Measurements from ENCODE around the gene VSNL1. TPM values are rescaled to one million over a fixed set of nuclear protein-coding genes. Genes with fewer than 3 reads are reported as not detected.

Gene VSNL1
- total RNA-seq, 1 experiment from 2014 or later: 0.66 TPM

DNA sequence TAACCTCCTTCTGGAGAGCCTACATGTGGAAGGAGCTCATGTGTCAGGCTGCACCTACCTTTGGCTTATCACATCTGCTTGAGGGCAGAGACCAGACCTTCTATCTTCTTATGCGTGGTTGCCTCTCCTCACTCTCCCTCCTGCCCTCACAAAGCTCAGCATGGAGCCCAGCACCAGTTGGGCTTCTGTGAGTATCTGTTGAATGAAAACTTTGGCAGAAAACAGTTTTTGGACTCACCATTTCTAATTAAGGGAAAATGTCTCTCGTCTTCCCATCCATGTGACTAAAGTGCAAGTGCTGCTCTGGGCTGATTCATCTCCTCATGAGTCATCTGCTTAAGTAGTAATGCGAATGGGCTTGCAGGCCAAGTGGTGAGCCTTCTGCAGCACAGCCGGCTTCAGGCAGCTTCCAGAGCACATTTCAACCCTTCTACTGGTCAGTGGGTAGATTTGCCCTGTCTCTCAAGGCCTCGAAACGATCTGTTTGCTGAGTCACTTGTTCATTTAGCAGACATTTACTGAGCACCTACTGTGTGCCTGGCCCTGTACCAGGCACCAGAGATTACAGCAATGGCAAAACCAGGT lies 102.6 kb downstream of the VSNL1 start:
- H3K9me3 ChIP-seq: no peaks in the 10 kb centered on the region
- DNase-seq: peak; percentile 92
- no peaks in the 10 kb centered on the region for H3K36me3 ChIP-seq
- H3K27me3 ChIP-seq: no peaks in the 10 kb centered on the region
- no peak overlapping the region for H3K4me3 ChIP-seq

DNA sequence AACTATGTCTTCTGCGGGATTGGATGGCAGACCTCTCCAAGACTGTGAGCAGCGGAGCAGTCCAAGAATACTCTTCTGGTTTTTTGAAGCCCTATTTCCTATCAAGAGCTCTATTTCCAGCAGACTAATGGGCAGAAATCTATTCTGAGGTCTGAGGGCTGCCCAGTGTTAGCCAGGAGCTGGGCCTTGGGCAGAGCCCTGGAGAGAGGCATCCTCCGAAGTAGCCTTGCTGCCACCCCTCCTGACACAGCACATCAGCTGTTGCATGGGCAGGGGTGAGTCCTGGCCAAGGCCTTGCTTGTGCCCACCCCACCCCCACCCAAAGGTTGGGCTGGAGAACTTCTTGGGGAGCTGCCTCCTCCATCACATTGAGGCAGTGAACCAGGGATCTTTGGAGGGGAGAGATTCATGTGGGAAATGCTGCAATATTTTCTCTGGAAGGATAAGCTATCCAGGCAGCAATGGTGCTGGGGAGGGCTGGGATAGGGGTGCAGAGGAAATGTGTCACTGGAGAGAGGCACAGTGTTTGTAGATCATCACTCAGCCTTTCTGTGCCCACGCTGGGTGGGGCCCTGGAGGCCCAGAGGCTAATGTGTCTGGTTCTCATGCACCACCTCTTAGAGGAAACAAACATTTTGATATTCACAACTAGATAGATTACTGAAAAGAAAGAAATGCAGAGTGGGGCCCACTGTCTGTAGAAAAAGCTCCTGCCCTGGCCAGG lies 104.7 kb downstream of the VSNL1 start:
- DNase-seq: peak; percentile 63
- H3K4me3 ChIP-seq: no peak overlapping the region
- no peaks in the 10 kb centered on the region for H3K27me3 ChIP-seq
- no peaks in the 10 kb centered on the region for H3K36me3 ChIP-seq
- no peaks in the 10 kb centered on the region for H3K9me3 ChIP-seq

DNA sequence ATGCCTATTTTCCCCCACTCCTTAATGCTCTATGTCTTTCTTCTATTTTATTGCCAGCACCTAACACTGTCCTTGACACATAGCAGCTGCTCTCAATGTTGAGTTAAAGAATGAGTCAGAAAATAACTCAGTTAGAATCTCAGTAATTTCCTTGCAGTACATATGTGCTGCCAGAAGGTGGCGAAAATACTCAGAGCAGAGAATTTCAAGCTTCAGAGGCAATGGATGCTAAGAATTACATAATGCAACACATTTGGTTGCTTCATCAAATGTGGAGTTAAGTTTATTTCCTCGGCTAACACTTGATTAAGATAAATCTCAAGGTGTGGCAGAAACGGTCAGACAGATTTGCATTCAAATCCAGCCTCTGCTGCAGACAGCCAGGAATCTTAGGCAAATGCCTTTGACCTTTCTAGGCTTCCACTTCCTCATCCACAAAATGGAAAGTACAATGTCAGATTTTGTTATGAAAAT lies 105.6 kb downstream of the VSNL1 start:
- DNase-seq: peak; percentile 43
- H3K36me3 ChIP-seq: no peaks in the 10 kb centered on the region
- no peaks in the 10 kb centered on the region for H3K9me3 ChIP-seq
- no peak overlapping the region for H3K4me3 ChIP-seq
- H3K27me3 ChIP-seq: no peaks in the 10 kb centered on the region

DNA sequence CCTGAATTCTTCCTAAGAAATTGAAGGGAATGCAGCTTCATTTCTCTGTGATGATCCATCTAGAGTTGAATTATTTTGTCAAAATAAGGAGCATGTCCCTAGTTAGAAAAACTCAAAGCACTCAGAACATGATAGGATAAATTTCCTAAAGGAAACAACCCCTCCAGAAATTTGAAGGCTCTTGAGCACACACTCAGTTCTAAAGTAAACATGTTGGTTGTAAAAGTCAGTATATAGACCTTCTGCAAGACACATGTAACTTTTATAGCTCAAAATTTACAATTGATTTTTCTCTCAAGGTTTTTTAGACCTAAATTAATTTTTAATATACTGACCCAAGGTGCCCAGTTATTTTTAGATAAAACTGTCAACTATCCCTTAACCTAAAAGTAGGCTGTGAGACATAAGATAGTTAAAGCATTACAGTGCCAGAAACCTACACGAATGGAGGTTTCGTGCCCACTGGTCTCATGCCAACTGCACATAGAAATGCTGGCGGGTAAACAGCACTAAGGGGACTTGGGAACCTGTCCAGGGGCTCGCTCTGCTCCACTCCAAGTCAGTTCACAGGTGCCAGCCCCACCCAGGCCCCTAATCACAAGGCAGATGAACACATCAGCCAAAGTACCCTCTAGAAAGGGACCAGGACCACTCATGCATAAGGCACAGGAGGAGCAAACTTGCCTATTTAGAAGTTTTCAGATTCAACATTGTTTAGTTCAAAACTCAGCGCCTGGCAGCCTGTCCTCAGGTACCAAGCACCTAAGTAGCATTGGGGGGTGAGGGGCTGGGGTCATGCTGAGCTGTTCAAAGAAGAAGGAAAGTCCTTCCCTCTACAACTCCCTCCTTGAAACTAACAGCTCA lies 106.6 kb downstream of the VSNL1 start:
- no peaks in the 10 kb centered on the region for H3K9me3 ChIP-seq
- H3K4me3 ChIP-seq: no peak overlapping the region
- H3K36me3 ChIP-seq: no peaks in the 10 kb centered on the region
- no peak for DNase-seq
- H3K27me3 ChIP-seq: no peaks in the 10 kb centered on the region

DNA sequence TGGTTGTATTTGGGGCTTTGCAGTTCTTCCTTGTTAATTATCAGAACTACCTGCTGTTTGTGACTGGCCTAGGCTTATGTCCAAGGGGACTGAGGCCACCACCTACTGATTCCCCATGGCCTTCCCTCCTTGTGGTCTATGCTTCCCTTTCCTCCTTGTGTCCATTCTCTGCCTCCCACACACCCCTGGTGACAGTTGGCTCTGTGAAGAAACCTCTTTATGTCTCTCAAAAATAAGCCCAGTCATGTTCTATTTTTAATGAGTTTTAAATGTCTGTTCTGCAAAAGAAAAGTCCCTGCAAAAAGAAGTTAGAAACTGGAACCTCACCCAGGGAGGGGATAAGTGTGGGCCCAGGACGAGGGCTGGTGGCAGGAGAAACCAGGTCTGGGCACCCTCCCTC lies 108.1 kb downstream of the VSNL1 start:
- H3K36me3 ChIP-seq: no peaks in the 10 kb centered on the region
- no peak overlapping the region for H3K4me3 ChIP-seq
- no peaks in the 10 kb centered on the region for H3K9me3 ChIP-seq
- no peak for DNase-seq
- H3K27me3 ChIP-seq: no peaks in the 10 kb centered on the region

DNA sequence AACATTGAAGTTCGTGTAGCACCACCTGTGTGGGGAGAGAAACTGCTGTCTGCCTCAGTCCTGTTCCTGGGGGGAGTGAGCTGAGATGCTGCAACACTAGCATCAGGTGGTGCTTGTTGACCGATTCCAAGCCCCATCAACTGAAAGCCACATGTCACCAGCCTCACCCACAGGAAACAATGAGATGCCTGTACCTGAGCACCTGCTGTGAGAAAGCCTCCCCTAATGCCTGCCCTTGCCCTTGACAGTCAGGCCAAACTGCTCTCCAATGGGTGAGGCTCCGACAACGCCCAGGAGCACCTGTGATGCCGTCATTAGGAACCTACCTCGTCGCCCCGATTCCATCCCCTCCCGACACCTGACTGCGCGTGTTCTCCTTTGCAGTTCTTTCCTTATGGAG lies 108.5 kb downstream of the VSNL1 start:
- no peaks in the 10 kb centered on the region for H3K9me3 ChIP-seq
- no peaks in the 10 kb centered on the region for H3K27me3 ChIP-seq
- no peaks in the 10 kb centered on the region for H3K36me3 ChIP-seq

DNA sequence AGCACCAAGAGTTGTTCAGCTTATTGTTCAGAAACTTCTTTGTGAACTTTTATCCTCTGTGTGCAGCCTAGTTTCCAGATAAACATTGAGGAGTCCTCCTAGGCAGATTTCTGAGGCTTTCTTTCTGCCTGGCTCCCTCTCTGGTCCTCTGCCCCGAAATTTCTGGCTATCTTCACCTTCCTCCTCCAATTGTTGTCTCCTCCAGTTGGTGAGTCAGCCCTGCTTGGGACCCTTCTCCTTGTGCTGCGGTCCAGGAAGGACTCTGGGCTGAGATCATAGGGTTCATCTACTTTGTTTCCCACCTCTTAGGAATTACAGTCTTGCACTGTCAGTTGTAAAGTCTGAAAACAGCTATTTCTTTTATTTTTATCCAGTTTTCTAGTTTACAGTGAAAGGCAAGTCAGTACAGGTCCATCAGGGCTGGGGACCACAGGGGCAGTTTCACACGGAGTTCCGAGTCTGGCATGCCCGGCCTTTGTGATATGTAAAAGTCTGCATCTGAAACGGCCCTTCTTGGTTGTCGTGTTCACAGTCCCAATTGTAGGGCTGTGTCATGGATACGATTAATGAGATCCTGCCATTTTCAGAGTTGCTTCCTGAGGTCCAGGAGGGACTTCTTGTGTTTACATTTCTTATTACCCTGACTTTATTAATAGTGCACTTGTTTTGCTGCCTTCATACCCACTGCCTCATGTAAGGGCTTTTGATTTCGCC lies 112.3 kb downstream of the VSNL1 start:
- Histone ChIP-seq H3K4me3 (no peak overlapping the region), H3K36me3 (peaks cover 4% of the 10 kb centered on the region; the same call in 1 of the 2 replicates)
- DNase-seq: no peak

More for the DNA sequence above, 108.5 kb downstream of the VSNL1 start:
- DNase-seq: no peak
- no peak overlapping the region for H3K4me3 ChIP-seq

DNA sequence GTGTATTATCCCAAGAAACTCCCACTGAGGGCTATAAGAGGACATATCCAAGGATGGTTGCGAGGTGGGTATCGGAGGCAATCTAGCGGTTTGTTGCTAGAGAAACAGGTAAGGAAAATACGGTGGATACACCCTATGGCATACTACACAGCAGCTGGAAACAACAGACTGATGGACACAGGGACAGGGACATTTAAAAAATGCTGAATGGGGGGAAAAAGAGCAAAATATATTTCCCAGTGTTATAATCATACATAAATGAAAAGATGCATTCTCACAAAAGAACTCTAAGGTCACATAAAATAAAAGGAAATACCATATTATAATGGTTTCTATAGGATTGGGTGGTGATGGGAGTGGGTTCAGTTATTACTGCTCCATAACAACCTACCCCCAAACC lies 117.3 kb downstream of the VSNL1 start:
- H3K9me3 ChIP-seq: 0 out of 2 replicates have a peak, but pooled peaks cover 2% of the 10 kb centered on the region
- H3K27me3 ChIP-seq: no peaks in the 10 kb centered on the region
- H3K4me3 ChIP-seq: no peak overlapping the region
- H3K36me3 ChIP-seq: peaks cover 14% of the 10 kb centered on the region
- DNase-seq: no peak

More for the DNA sequence above, 112.3 kb downstream of the VSNL1 start:
- no peaks in the 10 kb centered on the region for H3K27me3 ChIP-seq
- 0 out of 2 replicates have a peak, but pooled peaks cover 2% of the 10 kb centered on the region for H3K9me3 ChIP-seq

DNA sequence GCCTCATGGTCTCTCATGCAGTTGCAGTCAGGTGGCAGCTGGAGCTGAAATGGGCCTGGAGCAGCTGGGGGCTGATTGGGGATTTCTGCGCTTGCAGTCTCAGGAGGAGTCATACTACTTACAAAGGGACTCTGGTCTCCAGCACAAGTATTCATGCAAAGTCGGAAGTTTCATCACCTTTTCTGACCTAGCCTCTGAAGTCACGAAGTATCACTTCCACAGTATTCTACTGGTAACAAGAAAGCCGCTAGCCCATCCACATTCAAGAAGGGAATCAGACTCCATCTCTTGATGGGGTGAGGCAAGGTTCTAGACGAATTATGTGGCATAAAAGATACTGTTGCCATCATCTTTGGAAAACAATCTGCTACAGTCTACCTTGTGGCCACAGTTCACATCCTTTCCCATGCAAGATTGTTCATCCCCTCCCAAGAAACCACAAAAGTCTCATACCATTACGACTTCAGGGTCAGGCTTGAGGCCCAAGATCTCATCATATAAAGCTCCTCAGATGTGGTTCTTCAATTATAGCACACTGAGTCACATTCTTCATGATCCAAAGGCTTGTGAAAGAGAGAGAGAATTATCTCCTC lies 117.9 kb downstream of the VSNL1 start:
- H3K27me3 ChIP-seq: no peaks in the 10 kb centered on the region
- no peak for DNase-seq
- peaks cover 14% of the 10 kb centered on the region for H3K36me3 ChIP-seq
- H3K4me3 ChIP-seq: no peak overlapping the region
- 0 out of 2 replicates have a peak, but pooled peaks cover 2% of the 10 kb centered on the region for H3K9me3 ChIP-seq

DNA sequence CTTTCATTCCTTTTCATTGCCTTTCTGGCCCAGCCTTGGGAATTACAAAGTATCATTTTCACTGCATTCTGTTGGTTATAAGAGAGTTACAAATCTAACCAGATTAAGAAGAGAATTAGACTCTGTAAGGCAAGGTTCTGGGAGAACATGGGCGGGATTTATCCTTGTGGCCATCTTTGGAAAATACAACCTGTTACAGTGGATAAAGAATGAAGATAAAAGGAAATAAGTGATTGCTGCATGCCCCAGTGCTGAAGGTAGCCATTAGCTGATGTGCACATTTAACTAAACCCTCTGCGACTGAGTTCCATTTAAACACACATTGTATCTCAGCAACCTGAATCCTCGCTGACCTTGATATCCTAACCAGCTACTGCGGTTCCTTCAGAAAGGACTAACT lies 119.7 kb downstream of the VSNL1 start:
- no peak overlapping the region for H3K4me3 ChIP-seq
- peaks cover 23% of the 10 kb centered on the region for H3K36me3 ChIP-seq
- no peaks in the 10 kb centered on the region for H3K27me3 ChIP-seq
- no peak for DNase-seq
- H3K9me3 ChIP-seq: 0 out of 2 replicates have a peak, but pooled peaks cover 2% of the 10 kb centered on the region

DNA sequence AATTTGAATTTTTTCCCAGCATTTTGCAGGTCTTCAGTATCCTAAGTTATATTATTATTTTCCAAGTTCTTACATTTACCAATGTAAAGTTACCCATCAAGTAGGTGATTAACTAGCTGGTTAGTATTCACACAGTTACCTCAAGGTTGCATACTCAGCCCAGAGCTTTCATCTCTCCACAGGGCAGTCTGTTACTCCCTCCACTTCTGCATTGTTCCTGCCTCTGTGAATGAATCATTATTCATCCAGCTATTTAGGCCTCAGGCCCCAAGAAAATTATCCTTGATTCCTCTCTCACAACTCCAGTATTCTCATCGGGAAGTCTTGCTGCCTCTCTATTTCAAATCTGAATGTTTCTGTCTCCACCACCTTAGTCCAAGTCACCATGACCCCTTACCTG lies 121.0 kb downstream of the VSNL1 start:
- no peak for DNase-seq
- H3K4me3 ChIP-seq: no peak overlapping the region
- peaks cover 31% of the 10 kb centered on the region for H3K36me3 ChIP-seq
- H3K9me3 ChIP-seq: no peaks in the 10 kb centered on the region
- no peaks in the 10 kb centered on the region for H3K27me3 ChIP-seq

DNA sequence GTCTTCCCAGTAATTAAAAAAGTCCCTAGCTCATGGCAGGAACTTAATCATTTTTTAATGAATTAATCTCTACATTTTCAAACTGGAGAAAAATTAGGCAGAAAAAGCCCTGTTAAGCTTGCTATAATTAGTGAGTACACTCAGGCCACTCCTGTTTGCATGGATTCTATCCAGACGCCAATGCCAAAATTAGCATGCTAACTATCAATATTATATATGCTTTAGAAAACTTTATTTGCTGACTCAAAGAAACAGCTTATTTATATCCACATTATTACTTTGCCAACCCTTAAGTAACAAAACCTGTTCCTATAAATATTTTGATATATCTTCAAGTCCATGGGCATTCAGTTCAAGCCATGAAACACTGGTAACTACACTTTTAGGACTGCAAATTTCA lies 122.2 kb downstream of the VSNL1 start:
- Histone ChIP-seq H3K36me3 (peaks cover 34% of the 10 kb centered on the region), H3K9me3 (no peaks in the 10 kb centered on the region), H3K27me3 (no peaks in the 10 kb centered on the region), H3K4me3 (no peak overlapping the region)
- no peak for DNase-seq

DNA sequence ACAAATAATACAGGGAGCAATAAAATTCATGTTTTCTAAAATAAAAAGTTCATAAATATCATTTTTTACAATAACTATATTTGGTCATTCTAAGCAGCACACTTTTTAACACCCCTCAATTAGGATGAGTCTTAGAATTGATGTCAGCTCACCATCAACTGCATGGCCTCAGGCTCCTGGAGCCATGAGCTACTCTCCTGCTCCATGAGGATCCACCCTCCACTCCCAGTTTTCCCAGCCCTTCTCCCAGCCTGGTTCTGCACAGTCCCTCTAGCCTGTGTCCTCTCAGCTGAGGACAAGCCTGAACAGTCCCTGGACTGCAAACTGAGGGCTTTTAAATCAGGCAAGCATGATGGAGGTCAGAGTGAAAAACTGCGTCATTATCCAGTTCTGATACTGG lies 124.0 kb downstream of the VSNL1 start:
- no peak overlapping the region for H3K4me3 ChIP-seq
- no peaks in the 10 kb centered on the region for H3K9me3 ChIP-seq
- DNase-seq: no peak
- peaks cover 34% of the 10 kb centered on the region for H3K36me3 ChIP-seq
- no peaks in the 10 kb centered on the region for H3K27me3 ChIP-seq

DNA sequence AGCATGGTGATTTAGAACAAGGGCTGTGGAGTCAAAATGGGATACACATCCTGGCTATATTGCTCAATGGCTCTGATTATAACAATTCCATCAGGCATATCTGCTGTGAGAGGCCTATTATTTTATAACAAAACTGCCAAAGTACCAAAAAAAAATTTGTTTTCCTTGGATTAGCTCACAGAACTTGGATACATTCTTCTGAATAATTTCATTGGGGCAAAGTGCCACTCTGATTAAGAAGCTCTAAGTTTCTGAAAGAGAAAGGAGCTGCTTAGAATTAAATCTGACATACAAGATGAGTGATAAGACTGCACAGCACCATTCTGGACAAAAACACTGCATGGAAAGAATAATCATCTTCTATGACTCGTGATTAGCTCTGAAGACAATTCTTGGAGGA lies 127.4 kb downstream of the VSNL1 start:
- no peak for DNase-seq

DNA sequence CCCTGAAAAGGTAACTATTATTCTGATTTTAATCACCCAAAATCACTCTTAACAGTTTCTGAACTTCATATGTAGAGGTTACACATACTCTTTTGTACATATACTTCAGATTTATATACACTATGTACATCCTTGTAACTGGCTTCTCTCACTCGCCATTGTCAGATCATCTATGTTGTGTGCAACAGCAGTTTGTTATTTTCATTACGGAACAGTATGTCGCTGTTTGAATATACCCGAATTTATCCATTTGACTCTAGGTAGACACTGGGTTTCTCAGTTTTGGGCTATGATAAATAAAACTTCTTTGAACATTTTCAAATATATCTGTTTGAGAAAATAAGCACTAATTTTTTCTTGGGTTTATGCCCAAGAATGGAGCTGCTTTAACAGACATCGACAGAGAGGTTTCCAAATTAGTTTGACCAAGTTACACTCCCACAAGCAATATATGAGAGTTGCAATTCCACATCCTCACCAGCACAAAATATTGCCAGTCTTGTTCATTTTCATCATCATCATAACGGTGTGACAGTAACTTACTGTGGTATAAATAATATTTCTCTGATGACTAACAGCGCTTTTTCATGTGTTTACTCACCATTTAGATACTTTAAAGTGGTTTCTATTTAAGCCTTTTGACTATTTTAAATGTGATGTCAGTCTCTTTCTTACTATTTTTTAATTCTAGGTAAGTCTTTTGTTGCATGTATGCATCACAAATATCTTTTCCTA lies 132.3 kb downstream of the VSNL1 start:
- no peak for DNase-seq

More for the DNA sequence above, 127.4 kb downstream of the VSNL1 start:
- Histone ChIP-seq H3K27me3 (no peaks in the 10 kb centered on the region), H3K4me3 (no peak overlapping the region), H3K9me3 (no peaks in the 10 kb centered on the region), H3K36me3 (peaks cover 25% of the 10 kb centered on the region)

DNA sequence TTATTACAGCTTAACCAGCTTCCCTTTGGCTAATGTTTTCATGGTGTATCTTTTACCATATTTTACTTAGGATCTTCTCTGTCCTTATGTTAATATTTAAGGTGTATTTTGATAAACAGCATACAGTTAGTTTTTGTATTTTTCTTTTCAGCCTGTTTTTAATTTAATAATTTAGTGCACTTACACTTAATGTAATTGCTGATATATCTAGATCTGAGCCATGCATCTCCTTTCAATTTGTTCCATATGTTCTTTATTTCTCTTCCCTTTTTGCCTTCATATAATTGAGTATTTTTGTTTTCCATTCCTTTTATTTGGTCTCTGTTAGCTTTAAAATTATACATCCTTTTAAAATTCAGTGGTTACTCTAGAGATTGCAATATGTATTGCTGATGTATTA lies 134.3 kb downstream of the VSNL1 start:
- no peaks in the 10 kb centered on the region for H3K9me3 ChIP-seq
- H3K27me3 ChIP-seq: no peaks in the 10 kb centered on the region
- H3K4me3 ChIP-seq: no peak overlapping the region
- H3K36me3 ChIP-seq: peaks cover 39% of the 10 kb centered on the region
- no peak for DNase-seq

More for the DNA sequence above, 132.3 kb downstream of the VSNL1 start:
- Histone ChIP-seq H3K4me3 (no peak overlapping the region), H3K27me3 (no peaks in the 10 kb centered on the region), H3K9me3 (no peaks in the 10 kb centered on the region), H3K36me3 (peaks cover 24% of the 10 kb centered on the region)
